ENCODE measurements around the gene ESPL1. TPM values are rescaled to one million over a fixed set of nuclear protein-coding genes. Genes with fewer than 3 reads are reported as not detected.

Gene ESPL1
- total RNA-seq, 1 experiment from 2014 or later = 54.6 TPM

DNA sequence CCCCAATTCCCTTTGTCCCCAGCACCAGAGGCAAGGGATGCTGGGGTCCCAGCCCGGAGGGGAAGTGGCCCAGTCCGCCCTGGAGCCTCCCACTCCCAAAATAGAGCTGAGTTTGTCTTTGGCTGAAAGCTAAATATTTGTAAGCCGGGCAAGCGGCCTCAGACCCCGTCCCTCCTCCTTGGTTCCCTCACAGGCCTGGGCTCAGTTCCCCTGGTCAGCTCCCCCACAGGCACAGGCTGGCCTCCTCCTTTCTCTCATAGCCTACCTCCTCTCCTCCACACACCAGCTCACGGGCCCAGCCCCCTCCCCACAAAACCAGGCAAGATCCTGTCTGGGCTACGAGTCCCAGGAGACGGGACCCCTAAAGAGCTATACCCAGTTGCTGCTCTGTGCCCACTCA, 66.7 kb downstream of the ESPL1 start:
- POLR2A ChIA-PET = interaction anchor here (0.6 kb wide), 1 partner anchor 18 kb away, joined by 12 read pairs; no protein-coding TSS in a partner anchor
- intact Hi-C loops (cut with micrococcal nuclease; ENCODE audit: unreplicated experiment) = no loop called here
- CTCF ChIA-PET = interaction anchor here (0.6 to 1.0 kb wide), 4 partner anchors 10 to 208 kb away, joined by 3 to 6 read pairs (median 3); no protein-coding TSS in a partner anchor

GRCh38 chr12:53336181-53336681, 68.1 kb downstream of the ESPL1 start, which contains the start of gene SP7:
Gene SP7 (minus strand): TSS chr12:53336354. CDS start chr12:53335646, 708 bp downstream.
- TF ChIP-seq SIN3A (IDR thresholded peaks at IDR 0.05; ENCODE audit: borderline replicate concordance, insufficient read depth, low read depth, low read length) = no peak
- no peak for TF ChIP-seq TCF7L2 (IDR thresholded peaks at IDR 0.05; ENCODE audit: low read depth, low read length)
- TF ChIP-seq REST (IDR thresholded peaks at IDR 0.05; ENCODE audit: insufficient read depth in 1 of 2, low read depth in 2 of 2, low read length in 1 of 2) = no peak
- Histone ChIP-seq H3K4me1 (ENCODE audit: control insufficient read depth, insufficient read depth, low read length) (no peaks in the 10 kb centered on the region), H3K27me3 (ENCODE audit: control insufficient read depth, insufficient read depth, low read length) (no peaks in the 10 kb centered on the region), H3K36me3 (ENCODE audit: control insufficient read depth, insufficient read depth, low read length) (no peaks in the 10 kb centered on the region), H3K4me3 (ENCODE audit: low read depth in 2 of 2, low read length in 2 of 2) (no peak within 1 kb of the TSS), H3K27ac (ENCODE audit: low read length) (no peak within 1 kb of the TSS), H3K9me3 (ENCODE audit: control insufficient read depth, insufficient read depth, low read depth, low read length) (no peaks in the 10 kb centered on the region)
- ChIA-PET CTCF (interaction anchor here (0.6 to 0.7 kb wide), 3 partner anchors 11 to 110 kb away, joined by 3 to 7 read pairs (median 7); no protein-coding TSS in a partner anchor), POLR2A (no interaction called here)
- no TSS peak for BruUV-seq (replicated peaks)
- DNase-seq (ENCODE audit: low read depth, low spot score) = no peak
- peak; percentile 60 for ATAC-seq
- in situ Hi-C loops (cut with HindIII; ENCODE audit: low pct_unique_long_range_greater_than_20kb, low sequenced_read_pairs) = no loop called here
- intact Hi-C loops (cut with micrococcal nuclease; ENCODE audit: unreplicated experiment) = no loop called here

More for the DNA sequence above, 66.7 kb downstream of the ESPL1 start:
- no peaks in the 10 kb centered on the region for H3K27me3 ChIP-seq (ENCODE audit: control insufficient read depth, insufficient read depth, low read length)
- no peak for TF ChIP-seq TCF7L2 (IDR thresholded peaks at IDR 0.05; ENCODE audit: low read depth, low read length)
- no peak for TF ChIP-seq POLR2AphosphoS5 (IDR thresholded peaks at IDR 0.05; ENCODE audit: low read depth, low read length)
- TF ChIP-seq, protein P1, sequence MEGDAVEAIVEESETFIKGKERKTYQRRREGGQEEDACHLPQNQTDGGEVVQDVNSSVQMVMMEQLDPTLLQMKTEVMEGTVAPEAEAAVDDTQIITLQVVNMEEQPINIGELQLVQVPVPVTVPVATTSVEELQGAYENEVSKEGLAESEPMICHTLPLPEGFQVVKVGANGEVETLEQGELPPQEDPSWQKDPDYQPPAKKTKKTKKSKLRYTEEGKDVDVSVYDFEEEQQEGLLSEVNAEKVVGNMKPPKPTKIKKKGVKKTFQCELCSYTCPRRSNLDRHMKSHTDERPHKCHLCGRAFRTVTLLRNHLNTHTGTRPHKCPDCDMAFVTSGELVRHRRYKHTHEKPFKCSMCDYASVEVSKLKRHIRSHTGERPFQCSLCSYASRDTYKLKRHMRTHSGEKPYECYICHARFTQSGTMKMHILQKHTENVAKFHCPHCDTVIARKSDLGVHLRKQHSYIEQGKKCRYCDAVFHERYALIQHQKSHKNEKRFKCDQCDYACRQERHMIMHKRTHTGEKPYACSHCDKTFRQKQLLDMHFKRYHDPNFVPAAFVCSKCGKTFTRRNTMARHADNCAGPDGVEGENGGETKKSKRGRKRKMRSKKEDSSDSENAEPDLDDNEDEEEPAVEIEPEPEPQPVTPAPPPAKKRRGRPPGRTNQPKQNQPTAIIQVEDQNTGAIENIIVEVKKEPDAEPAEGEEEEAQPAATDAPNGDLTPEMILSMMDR (IDR thresholded peaks at IDR 0.05) = no peak
- no peak for TF ChIP-seq REST (IDR thresholded peaks at IDR 0.05; ENCODE audit: insufficient read depth in 1 of 2, low read depth in 2 of 2, low read length in 1 of 2)
- no peak for TF ChIP-seq SIN3A (IDR thresholded peaks at IDR 0.05; ENCODE audit: borderline replicate concordance, insufficient read depth, low read depth, low read length)
- in situ Hi-C loops (cut with HindIII; ENCODE audit: low pct_unique_long_range_greater_than_20kb, low sequenced_read_pairs) = no loop called here
- no peak overlapping the region for H3K4me3 ChIP-seq (ENCODE audit: low read depth in 2 of 2, low read length in 2 of 2)
- no peak overlapping the region for H3K27ac ChIP-seq (ENCODE audit: low read length)
- H3K36me3 ChIP-seq (ENCODE audit: control insufficient read depth, insufficient read depth, low read length) = no peaks in the 10 kb centered on the region
- H3K4me1 ChIP-seq (ENCODE audit: control insufficient read depth, insufficient read depth, low read length) = no peaks in the 10 kb centered on the region
- H3K9me3 ChIP-seq (ENCODE audit: control insufficient read depth, insufficient read depth, low read depth, low read length) = no peaks in the 10 kb centered on the region
- no TSS peak for BruUV-seq (replicated peaks)
- no peak for DNase-seq (ENCODE audit: low read depth, low spot score)
- no peak for ATAC-seq

Measured in Panc1 (cell line).